H9 (cell line): Measurements from ENCODE around the gene OLR1. TPM values are rescaled to one million over a fixed set of nuclear protein-coding genes. Genes with fewer than 3 reads are reported as not detected.

ENCODE experiments used
- DNase-seq: peaks from one replicate; pipeline ENCODE4 v3.0.0-alpha.2; 2017
- H2AFZ ChIP-seq: one replicate; pipeline ENCODE4 v1.6.1; 2013; ENCODE audit warnings: mild to moderate bottlenecking, low read length, control low read depth, moderate library complexity
- H2AK5ac ChIP-seq: 2 replicates; pipeline ENCODE4 v1.6.1; 2013; ENCODE audit warnings: low read length, control low read depth, mixed read lengths; ENCODE audit not compliant: insufficient read length
- H2BK120ac ChIP-seq: one replicate; pipeline ENCODE4 v1.6.1; 2013; ENCODE audit warnings: low read depth, mild to moderate bottlenecking, low read length, control low read depth, inconsistent platforms; ENCODE audit not compliant: poor library complexity, severe bottlenecking
- H2BK12ac ChIP-seq: 2 replicates; pipeline ENCODE4 v1.6.1; 2013; ENCODE audit warnings: low read length, control low read depth, mixed read lengths, low read depth; ENCODE audit not compliant: insufficient read length
- H2BK15ac ChIP-seq: 2 replicates; pipeline ENCODE4 v1.6.1; 2013; ENCODE audit warnings: low read depth, low read length, control low read depth
- H2BK20ac ChIP-seq: one replicate; pipeline ENCODE4 v1.6.1; 2013; ENCODE audit warnings: low read depth, mild to moderate bottlenecking, low read length, control low read depth, inconsistent platforms; ENCODE audit not compliant: poor library complexity, severe bottlenecking
- H2BK5ac ChIP-seq: 2 replicates; pipeline ENCODE4 v1.6.1; 2013; ENCODE audit warnings: low read length, control low read depth, mixed read lengths; ENCODE audit not compliant: insufficient read length
- H3K14ac ChIP-seq: 2 replicates; pipeline ENCODE4 v1.6.1; 2013; ENCODE audit warnings: low read length, control low read depth; ENCODE audit not compliant: insufficient read depth
- H3K18ac ChIP-seq: 2 replicates; pipeline ENCODE4 v1.6.1; 2013; ENCODE audit warnings: low read depth, mild to moderate bottlenecking, mixed read lengths, low read length, control low read depth; ENCODE audit not compliant: insufficient read length
- H3K23ac ChIP-seq: 2 replicates; pipeline ENCODE4 v1.6.1; 2013; ENCODE audit warnings: low read length, control low read depth, mixed read lengths, low read depth; ENCODE audit not compliant: insufficient read length
- H3K23me2 ChIP-seq: 2 replicates; pipeline ENCODE4 v1.6.1; 2013; ENCODE audit warnings: low read depth, mild to moderate bottlenecking, mixed read lengths, low read length, control low read depth; ENCODE audit not compliant: insufficient read length, poor library complexity, severe bottlenecking
- H3K27ac ChIP-seq: 2 replicates; pipeline ENCODE4 v1.5.1; 2013; ENCODE audit warnings: low read length, control low read depth, mixed read lengths, low read depth; ENCODE audit not compliant: insufficient read length
- H3K27me3 ChIP-seq: 2 replicates; pipeline ENCODE4 v1.6.1; 2013; ENCODE audit warnings: low read length, control low read depth, inconsistent platforms; ENCODE audit not compliant: insufficient read depth
- H3K4ac ChIP-seq: 2 replicates; pipeline ENCODE4 v1.6.1; 2013; ENCODE audit warnings: low read depth, mild to moderate bottlenecking, control low read depth, inconsistent platforms, low read length, moderate library complexity
- H3K4me1 ChIP-seq: 2 replicates; pipeline ENCODE4 v1.6.1; 2013; ENCODE audit warnings: low read length, control low read depth, inconsistent platforms; ENCODE audit not compliant: insufficient read depth
- H3K4me2 ChIP-seq: 2 replicates; pipeline ENCODE4 v1.6.1; 2013; ENCODE audit warnings: low read length, control low read depth, mixed read lengths; ENCODE audit not compliant: insufficient read length, insufficient read depth
- H3K56ac ChIP-seq: 2 replicates; pipeline ENCODE4 v1.6.1; 2013; ENCODE audit warnings: low read depth, mild to moderate bottlenecking, mixed read lengths, low read length, control low read depth; ENCODE audit not compliant: insufficient read length
- H3K79me1 ChIP-seq: 2 replicates; pipeline ENCODE4 v1.6.1; 2013; ENCODE audit warnings: low read depth, mild to moderate bottlenecking, moderate library complexity, low read length, control low read depth, inconsistent platforms; ENCODE audit not compliant: insufficient read depth, poor library complexity, severe bottlenecking
- H3K79me2 ChIP-seq: 2 replicates; pipeline ENCODE4 v1.6.1; 2013; ENCODE audit warnings: low read length, control low read depth, inconsistent platforms; ENCODE audit not compliant: insufficient read depth
- H3K9ac ChIP-seq: 2 replicates; pipeline ENCODE4 v1.6.1; 2013; ENCODE audit warnings: low read length, control low read depth, mixed read lengths; ENCODE audit not compliant: insufficient read length; ENCODE audit errors: extremely low read depth
- H3K9me3 ChIP-seq: one replicate; pipeline ENCODE4 v1.6.1; 2013; ENCODE audit warnings: low read depth, low read length, inconsistent platforms; ENCODE audit not compliant: control insufficient read depth
- H3T11ph ChIP-seq: one replicate; pipeline ENCODE4 v1.6.1; 2013; ENCODE audit warnings: mild to moderate bottlenecking, low read length, control low read depth, inconsistent platforms
- H4K20me1 ChIP-seq: one replicate; pipeline ENCODE4 v1.6.1; 2013; ENCODE audit not compliant: control insufficient read depth, insufficient read length, insufficient read depth
- H4K5ac ChIP-seq: 2 replicates; pipeline ENCODE4 v1.6.1; 2013; ENCODE audit warnings: low read depth, mild to moderate bottlenecking, mixed read lengths, low read length, control low read depth; ENCODE audit not compliant: insufficient read length
- H4K8ac ChIP-seq: replicated peaks from 2 replicates; pipeline ENCODE4 v1.6.1; 2013; ENCODE audit warnings: low read length, control low read depth, mixed read lengths, low read depth; ENCODE audit not compliant: insufficient read length
- H4K91ac ChIP-seq: 2 replicates; pipeline ENCODE4 v1.6.1; 2013; ENCODE audit warnings: low read depth, mild to moderate bottlenecking, moderate library complexity, mixed read lengths, low read length, control low read depth; ENCODE audit not compliant: insufficient read length
- H3K27ac Mint-ChIP-seq, 3 experiments: 2 replicates in 2 of 3; 3 replicates in 1 of 3; pipeline ENCODE4 v1.8.0; 2020 to 2021; ENCODE audit warnings: mixed read lengths in 3 of 3, mild to moderate bottlenecking in 1 of 3, moderate library complexity in 1 of 3
- H3K27me3 Mint-ChIP-seq: 2 replicates; pipeline ENCODE4 v1.8.0; 2021; ENCODE audit warnings: low read depth, mild to moderate bottlenecking, moderate library complexity, mixed read lengths
- H3K36me3 Mint-ChIP-seq, 3 experiments: 2 replicates in 2 of 3; 3 replicates in 1 of 3; pipeline ENCODE4 v1.8.0; 2020 to 2021; ENCODE audit warnings: low read depth in 3 of 3, mixed read lengths in 3 of 3; ENCODE audit not compliant: insufficient read depth in 1 of 3
- H3K4me1 Mint-ChIP-seq, 2 experiments: 2 replicates each; pipeline ENCODE4 v1.8.0; 2020; ENCODE audit warnings: mixed read lengths in 2 of 2
- H3K4me3 Mint-ChIP-seq, 2 experiments: 2 replicates in 1 of 2; 3 replicates in 1 of 2; pipeline ENCODE4 v1.8.0; 2020 to 2021; ENCODE audit warnings: mild to moderate bottlenecking in 2 of 2, mixed read lengths in 2 of 2, moderate library complexity in 1 of 2
- H3K9me3 Mint-ChIP-seq, 2 experiments: 2 replicates in 1 of 2; 3 replicates in 1 of 2; pipeline ENCODE4 v1.8.0; 2020; ENCODE audit warnings: mild to moderate bottlenecking in 2 of 2, mixed read lengths in 2 of 2, moderate library complexity in 1 of 2
- WGBS: extraction: QIAGEN DNeasy Blood & Tissue Kit; methylation state at CpG from one replicate; pipeline ENCODE4 v1.1.7; 2013; ENCODE audit warnings: missing lambda C conversion rate, low lambda C conversion rate, mixed read lengths; ENCODE audit not compliant: insufficient read length; ENCODE audit errors: extremely low coverage; 5-methylcytosine and 5-hydroxymethylcytosine counted together
- total RNA-seq: library from RNA; stranded (reverse); gene quantifications from 2 replicates; pipeline ENCODE4 v1.2.1, GENCODE V29; 2021
- TF ChIP-seq, protein P1 (sequence below): fragments of 200-600 bp; sonication (generic); conservative IDR thresholded peaks from 3 replicates; pipeline ENCODE4 v1.8.0; 2021; ENCODE audit warnings: antibody characterized with exemption, mild to moderate bottlenecking

OLR1 gene
- total RNA-seq, 1 experiment from 2014 or later = not detected

DNA sequence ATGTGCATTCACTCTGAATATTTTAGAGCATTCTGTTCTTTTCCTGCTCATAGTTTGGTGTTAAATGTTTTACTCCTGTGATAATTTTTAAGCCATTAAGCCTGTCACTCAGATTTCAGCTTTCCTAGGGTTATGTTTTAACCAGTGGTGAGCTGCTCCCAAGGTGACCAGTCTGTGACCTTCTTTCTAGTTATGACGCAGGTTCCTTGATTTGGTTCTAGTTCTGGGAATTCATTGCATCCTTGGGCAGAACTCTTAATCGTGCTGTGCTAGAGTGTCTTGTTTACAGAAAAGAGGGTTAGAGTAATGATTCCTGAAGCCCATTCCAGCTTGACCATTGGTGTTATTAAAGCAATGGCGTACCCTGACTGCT is 42.9 kb upstream of the OLR1 start:
- Histone ChIP-seq H3K18ac (no peak overlapping the region), H3K9ac (peak overlapping the region; percentile 7)
- WGBS = no CpG with 5 or more reads among the region's 3 CpGs

More for the DNA sequence above, 42.9 kb upstream of the OLR1 start:
- Histone ChIP-seq H2BK5ac (no peak overlapping the region), H3K14ac (no peak overlapping the region), H3K27ac (peak overlapping the region; percentile 32), H3K4ac (no peak overlapping the region), H4K20me1 (peaks cover 3% of the 10 kb centered on the region), H3K23ac (no peak overlapping the region), H2BK12ac (no peak overlapping the region), H3K79me2 (peaks cover 3% of the 10 kb centered on the region; the same call in 1 of the 2 replicates), H2AFZ (no peak overlapping the region), H3K56ac (no peak overlapping the region), H4K91ac (no peak overlapping the region), H4K8ac (no peak overlapping the region), H2AK5ac (no peak overlapping the region), H3K4me1 (peaks cover 6% of the 10 kb centered on the region), H3T11ph (no peak overlapping the region), H3K23me2 (peaks cover 12% of the 10 kb centered on the region), H3K79me1 (peaks cover 11% of the 10 kb centered on the region), H3K27me3 (no peaks in the 10 kb centered on the region), H3K4me2 (peak overlapping the region; percentile 64), H3K9me3 (no peaks in the 10 kb centered on the region), H2BK15ac (no peak overlapping the region; the same call in 1 of the 2 replicates), H2BK120ac (no peak overlapping the region), H4K5ac (no peak overlapping the region), H2BK20ac (no peak overlapping the region)
- DNase-seq = no peak
- Mint-ChIP-seq H3K27ac (peak overlapping the region in 1 of 3 experiments; percentile 68; a peak in 2 of 7 replicates), H3K27me3 (no peaks in the 10 kb centered on the region), H3K9me3 (no peaks in the 10 kb centered on the region), H3K36me3 (peaks cover 2 to 16% (median 7%) of the 10 kb centered on the region in 3 experiments), H3K4me1 (peaks cover 19 to 23% of the 10 kb centered on the region in 2 experiments), H3K4me3 (peak overlapping the region; percentile 96 to 99)
- TF ChIP-seq, protein P1, sequence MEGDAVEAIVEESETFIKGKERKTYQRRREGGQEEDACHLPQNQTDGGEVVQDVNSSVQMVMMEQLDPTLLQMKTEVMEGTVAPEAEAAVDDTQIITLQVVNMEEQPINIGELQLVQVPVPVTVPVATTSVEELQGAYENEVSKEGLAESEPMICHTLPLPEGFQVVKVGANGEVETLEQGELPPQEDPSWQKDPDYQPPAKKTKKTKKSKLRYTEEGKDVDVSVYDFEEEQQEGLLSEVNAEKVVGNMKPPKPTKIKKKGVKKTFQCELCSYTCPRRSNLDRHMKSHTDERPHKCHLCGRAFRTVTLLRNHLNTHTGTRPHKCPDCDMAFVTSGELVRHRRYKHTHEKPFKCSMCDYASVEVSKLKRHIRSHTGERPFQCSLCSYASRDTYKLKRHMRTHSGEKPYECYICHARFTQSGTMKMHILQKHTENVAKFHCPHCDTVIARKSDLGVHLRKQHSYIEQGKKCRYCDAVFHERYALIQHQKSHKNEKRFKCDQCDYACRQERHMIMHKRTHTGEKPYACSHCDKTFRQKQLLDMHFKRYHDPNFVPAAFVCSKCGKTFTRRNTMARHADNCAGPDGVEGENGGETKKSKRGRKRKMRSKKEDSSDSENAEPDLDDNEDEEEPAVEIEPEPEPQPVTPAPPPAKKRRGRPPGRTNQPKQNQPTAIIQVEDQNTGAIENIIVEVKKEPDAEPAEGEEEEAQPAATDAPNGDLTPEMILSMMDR = no peak
